CD14-positive monocyte (primary cell): ENCODE data around the gene CTSV. TPM values are rescaled to one million over a fixed set of nuclear protein-coding genes. Genes with fewer than 3 reads are reported as not detected.
A peak's percentile ranks its signal among the peaks of the same experiment; 100 is the strongest.
"Not testable (repeated sequence)": the region's sequence is repeated elsewhere in the genome, so short reads cannot be mapped to it uniquely, and the experiment has no call there.

Experiments
- DNase-seq, 3 donors: peaks; one replicate each; pipeline ENCODE4 v3.0.0-alpha.2; 2011 to 2022
- H2AFZ ChIP-seq: 2 replicates; pipeline ENCODE4 v1.6.0; 2012; ENCODE audit warnings: mild to moderate bottlenecking, low read depth, low read length, inconsistent platforms; ENCODE audit not compliant: insufficient read depth, poor library complexity, severe bottlenecking
- H3K27ac ChIP-seq, 2 donors: 1 replicate in 1 of 2; 2 replicates in 1 of 2; pipeline ENCODE4 v1.5.1; 2012 to 2013; ENCODE audit warnings: low read length in 2 of 2, control low read depth in 1 of 2, inconsistent platforms in 1 of 2, low read depth in 1 of 2, mild to moderate bottlenecking in 1 of 2
- H3K27me3 ChIP-seq, 2 donors: one replicate each; pipeline versions ENCODE4 v1.6.0 to v1.6.1; 2011 to 2013; ENCODE audit warnings: low read length in 2 of 2; ENCODE audit not compliant: control insufficient read depth in 2 of 2, insufficient read depth in 2 of 2
- H3K36me3 ChIP-seq, 2 donors: replicated peaks in 1 of 2; 1 replicate in 1 of 2; 2 replicates in 1 of 2; pipeline versions ENCODE4 v1.5.1 to v1.6.1; 2012 to 2013; ENCODE audit warnings: low read length in 2 of 2, control low read depth in 1 of 2, inconsistent platforms in 1 of 2, mild to moderate bottlenecking in 1 of 2; ENCODE audit not compliant: insufficient read depth in 2 of 2, control insufficient read depth in 1 of 2
- H3K4me1 ChIP-seq, 2 donors: 1 replicate in 1 of 2; 2 replicates in 1 of 2; pipeline versions ENCODE4 v1.5.1 to v1.6.1; 2012 to 2013; ENCODE audit warnings: low read length in 2 of 2, control low read depth in 1 of 2, inconsistent platforms in 1 of 2, mild to moderate bottlenecking in 1 of 2, moderate library complexity in 1 of 2; ENCODE audit not compliant: insufficient read depth in 2 of 2, control insufficient read depth in 1 of 2
- H3K4me2 ChIP-seq: replicated peaks from 2 replicates; pipeline ENCODE3; 2012; ENCODE audit warnings: low read length, moderate library complexity, mild to moderate bottlenecking; ENCODE audit not compliant: poor library complexity, severe bottlenecking; ENCODE audit errors: extremely low read depth
- H3K4me3 ChIP-seq, 3 experiments: fragments of 200-600 bp in 1 of 3; sonication (generic) in 1 of 3; replicated peaks in 1 of 3; 1 replicate in 2 of 3; 2 replicates in 1 of 3; pipeline ENCODE4 v1.5.1; 2011 to 2013; ENCODE audit warnings: low read length in 3 of 3, mild to moderate bottlenecking in 3 of 3, control low read depth in 2 of 3, low read depth in 2 of 3, inconsistent platforms in 1 of 3, moderate library complexity in 1 of 3
- H3K79me2 ChIP-seq: 2 replicates; pipeline ENCODE4 v1.6.0; 2012; ENCODE audit warnings: mild to moderate bottlenecking, control low read depth, inconsistent platforms, low read length, moderate library complexity; ENCODE audit not compliant: insufficient read depth
- H3K9ac ChIP-seq: 2 replicates; pipeline ENCODE4 v1.6.0; 2017; ENCODE audit warnings: low read length, mild to moderate bottlenecking; ENCODE audit not compliant: insufficient read depth, poor library complexity, severe bottlenecking
- H3K9me3 ChIP-seq, 2 donors: replicated peaks in 1 of 2; 1 replicate in 1 of 2; 2 replicates in 1 of 2; pipeline versions ENCODE4 v1.5.1 to v1.6.1; 2012 to 2013; ENCODE audit warnings: low read length in 2 of 2, control low read depth in 1 of 2; ENCODE audit not compliant: control insufficient read depth in 1 of 2, insufficient read depth in 1 of 2
- H4K20me1 ChIP-seq: 2 replicates; pipeline ENCODE4 v1.6.0; 2012; ENCODE audit warnings: mild to moderate bottlenecking, low read length, control low read depth, moderate library complexity; ENCODE audit not compliant: insufficient read depth
- H3K27ac Mint-ChIP-seq, 7 donors: one replicate each; pipeline ENCODE4 v1.8.0; 2020; ENCODE audit warnings: mild to moderate bottlenecking in 7 of 7, mixed read lengths in 7 of 7, moderate library complexity in 6 of 7, inconsistent platforms in 2 of 7
- H3K27me3 Mint-ChIP-seq, 3 donors: one replicate each; pipeline ENCODE4 v1.8.0; 2021 to 2022; ENCODE audit warnings: low read depth in 3 of 3, mild to moderate bottlenecking in 3 of 3, mixed read lengths in 3 of 3, moderate library complexity in 3 of 3, inconsistent platforms in 1 of 3
- H3K36me3 Mint-ChIP-seq, 2 donors: one replicate each; pipeline ENCODE4 v1.8.0; 2020; ENCODE audit warnings: mixed read lengths in 2 of 2, inconsistent platforms in 1 of 2, mild to moderate bottlenecking in 1 of 2
- H3K4me1 Mint-ChIP-seq: one replicate; pipeline ENCODE4 v1.8.0; 2020; ENCODE audit warnings: mild to moderate bottlenecking, mixed read lengths
- H3K4me3 Mint-ChIP-seq, 2 donors: one replicate each; pipeline ENCODE4 v1.8.0; 2020; ENCODE audit warnings: mild to moderate bottlenecking in 2 of 2, mixed read lengths in 2 of 2, moderate library complexity in 1 of 2
- H3K9me3 Mint-ChIP-seq, 7 donors: one replicate each; pipeline ENCODE4 v1.8.0; 2020 to 2022; ENCODE audit warnings: mixed read lengths in 7 of 7, mild to moderate bottlenecking in 6 of 7, moderate library complexity in 6 of 7, inconsistent platforms in 2 of 7
- WGBS: methylation state at CpG from one replicate; pipeline ENCODE4 v1.1.5; 2013; ENCODE audit warnings: missing lambda C conversion rate; ENCODE audit not compliant: insufficient coverage; 5-methylcytosine and 5-hydroxymethylcytosine counted together
- intact Hi-C, 2 donors: fragments of 100-400 bp; cut with micrococcal nuclease; formaldehyde crosslinking; loops; one replicate each; pipeline versions ENCODE4 v1.15.0 to v1.15.1; 2023
- polyA plus RNA-seq, 3 donors: library from polyadenylated mRNA; depleted of rRNA in 1 of 3; unstranded in 2 of 3; stranded (reverse) in 1 of 3; fragments of 300-500 nt in 2 of 3; fragments of >200 nt in 1 of 3; fragmentation: Illumina TruSeq in 2 of 3; gene quantifications; 1 replicate in 2 of 3; 2 replicates in 1 of 3; pipeline ENCODE4 v1.2.3, GENCODE V29; 2012 to 2021

Gene CTSV
- polyA plus RNA-seq, 3 donors = 0.04 TPM; not detected in 2

DNA sequence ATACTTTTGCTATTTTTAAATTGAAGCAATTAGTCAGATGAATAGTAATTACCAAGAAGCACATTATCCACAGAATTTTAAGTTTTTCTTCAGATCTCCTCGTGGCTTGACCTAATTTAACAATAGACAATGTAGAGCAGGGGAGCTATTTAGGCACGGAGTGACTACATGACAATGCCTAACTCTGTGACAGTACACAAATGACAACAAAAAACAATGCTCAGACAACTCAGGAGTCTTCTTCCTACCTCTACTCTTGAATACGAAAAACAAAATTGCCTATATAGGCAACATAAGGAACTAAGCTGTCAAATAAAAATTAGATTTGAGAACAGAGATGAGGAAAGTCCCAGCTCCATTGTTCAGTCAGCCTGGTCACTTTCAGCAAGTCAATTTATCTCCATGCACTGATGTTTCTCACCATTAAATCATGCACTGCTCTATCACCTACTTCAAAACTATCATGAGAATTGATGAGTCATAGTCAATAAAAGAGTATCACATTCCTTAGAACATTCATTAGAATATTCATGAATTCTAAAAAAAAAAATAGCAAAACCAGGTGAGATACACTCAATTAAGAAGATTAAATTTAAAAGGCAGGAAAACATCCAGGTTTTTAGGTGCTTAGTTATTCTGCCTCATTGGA is 38.7 kb downstream of the CTSV start:
- H3K4me3 Mint-ChIP-seq, H3K27me3 ChIP-seq: not testable (repeated sequence)

DNA sequence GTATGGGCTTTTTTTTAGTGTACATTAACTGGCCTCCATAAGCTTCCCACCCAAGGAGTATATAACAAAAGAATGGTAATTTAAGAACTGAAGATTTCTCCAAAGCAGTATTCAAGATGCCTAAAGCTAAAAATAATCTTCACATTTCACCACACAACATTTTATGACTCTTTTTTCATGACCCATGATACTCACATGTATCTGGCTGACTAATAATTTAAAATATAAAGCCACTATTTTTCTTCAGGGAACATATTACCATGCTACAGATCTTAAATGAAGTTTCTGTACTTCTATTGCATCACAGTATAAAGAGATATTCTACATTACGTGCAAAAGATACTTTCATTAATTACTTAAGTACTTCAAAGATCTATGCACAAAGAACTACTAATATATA is 39.2 kb downstream of the CTSV start:
- no CpG with 5 or more reads among the region's 1 CpG for WGBS
- H3K9ac ChIP-seq, H3K27ac ChIP-seq, H3K36me3 Mint-ChIP-seq, H2AFZ ChIP-seq, intact Hi-C loops, H3K4me3 ChIP-seq, H3K27me3 Mint-ChIP-seq, H3K36me3 ChIP-seq, DNase-seq, H3K9me3 ChIP-seq, H3K27me3 ChIP-seq, H3K9me3 Mint-ChIP-seq, H3K4me3 Mint-ChIP-seq, H3K4me2 ChIP-seq: not testable (repeated sequence)
- H4K20me1 ChIP-seq = peaks cover 61% of the 10 kb centered on the region
- H3K4me1 ChIP-seq = peaks cover 6 to 12% of the 10 kb centered on the region in 2 donors
- H3K27ac Mint-ChIP-seq = peak overlapping the region in 2 of 7 donors; percentile 2 to 5
- H3K4me1 Mint-ChIP-seq = peaks cover 50% of the 10 kb centered on the region
- peaks cover 92% of the 10 kb centered on the region for H3K79me2 ChIP-seq

More for the DNA sequence above, 38.7 kb downstream of the CTSV start:
- H3K9me3 Mint-ChIP-seq, intact Hi-C loops, H3K36me3 ChIP-seq, H3K4me3 ChIP-seq, H3K9me3 ChIP-seq, H3K4me2 ChIP-seq, H3K27me3 Mint-ChIP-seq, H3K9ac ChIP-seq, DNase-seq, H2AFZ ChIP-seq, H3K36me3 Mint-ChIP-seq, H3K27ac ChIP-seq: not testable (repeated sequence)
- H3K27ac Mint-ChIP-seq = peak overlapping the region in 1 of 7 donors; percentile 69
- no CpG with 5 or more reads among the region's 3 CpGs for WGBS
- H3K4me1 Mint-ChIP-seq = peaks cover 48% of the 10 kb centered on the region
- Histone ChIP-seq H4K20me1 (peaks cover 61% of the 10 kb centered on the region), H3K4me1 (peaks cover 6 to 12% of the 10 kb centered on the region in 2 donors), H3K79me2 (peaks cover 94% of the 10 kb centered on the region)

DNA sequence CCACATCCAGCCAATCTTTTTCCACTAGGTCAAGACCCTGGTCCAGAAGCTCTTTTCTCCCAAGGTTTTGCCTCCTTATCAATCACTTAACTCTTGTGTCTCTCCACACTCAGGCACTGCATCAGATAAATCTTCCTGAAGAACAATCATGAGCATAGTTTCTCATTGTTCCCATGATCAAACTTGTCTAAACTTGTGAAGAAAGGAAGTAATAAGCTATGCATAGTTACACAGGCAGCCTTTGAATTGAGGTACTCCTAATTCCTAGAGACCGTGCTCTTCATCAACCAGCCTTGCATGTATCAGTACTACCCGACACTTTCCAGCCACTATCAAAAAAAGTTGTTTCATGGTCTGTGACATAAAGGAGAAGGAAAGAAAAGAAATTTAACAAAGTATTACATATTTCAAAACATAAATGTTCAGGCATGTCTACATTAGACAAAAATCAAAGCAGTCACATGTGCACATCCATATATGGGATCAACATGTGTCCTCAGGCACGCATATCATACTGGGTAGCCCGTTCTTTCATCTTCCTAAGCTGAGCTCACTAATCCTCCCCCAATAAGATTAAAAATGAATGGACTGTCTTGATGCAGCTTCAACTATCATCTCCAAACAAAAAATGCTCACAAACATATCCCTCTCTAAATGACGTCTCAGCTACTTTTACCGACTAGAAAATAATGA is 41.8 kb downstream of the CTSV start:
- H4K20me1 ChIP-seq = peaks cover 57% of the 10 kb centered on the region
- H3K9ac ChIP-seq, H3K9me3 Mint-ChIP-seq, H3K4me1 ChIP-seq, H2AFZ ChIP-seq, intact Hi-C loops, H3K27me3 ChIP-seq, H3K27ac Mint-ChIP-seq, H3K36me3 Mint-ChIP-seq, H3K9me3 ChIP-seq, DNase-seq, H3K4me3 Mint-ChIP-seq, H3K27me3 Mint-ChIP-seq, H3K4me2 ChIP-seq, H3K4me3 ChIP-seq, H3K27ac ChIP-seq, H3K36me3 ChIP-seq: not testable (repeated sequence)
- H3K4me1 Mint-ChIP-seq = peaks cover 38% of the 10 kb centered on the region
- peaks cover 76% of the 10 kb centered on the region for H3K79me2 ChIP-seq
- no CpG with 5 or more reads among the region's 6 CpGs for WGBS

DNA sequence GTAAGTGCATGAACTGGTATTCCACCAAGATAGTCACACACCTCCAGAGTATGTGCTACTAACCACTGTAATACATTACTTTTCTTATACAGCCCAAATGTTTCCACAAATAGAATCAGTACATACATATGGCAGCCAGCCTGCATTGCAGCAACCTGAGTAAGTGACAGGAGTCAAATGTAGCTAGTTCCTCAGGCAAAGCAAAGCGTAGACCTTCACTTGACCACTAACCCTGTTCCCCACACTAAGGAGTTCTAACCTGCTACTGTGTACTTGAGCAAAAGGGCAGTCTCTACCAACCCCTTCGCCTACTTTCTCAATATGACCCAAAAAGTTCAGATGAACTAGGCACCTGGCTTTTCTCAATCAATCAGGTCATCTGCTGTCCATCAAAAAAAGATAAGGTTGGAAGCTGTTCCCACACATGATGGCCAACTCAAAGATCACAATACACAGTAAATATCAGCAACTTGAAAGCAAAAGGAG is 44.4 kb downstream of the CTSV start:
- not testable (repeated sequence) for H3K9me3 Mint-ChIP-seq
- peaks cover 76% of the 10 kb centered on the region for H3K79me2 ChIP-seq

More for the DNA sequence above, 44.4 kb downstream of the CTSV start:
- H3K27ac Mint-ChIP-seq, intact Hi-C loops, H3K4me3 ChIP-seq, H3K4me3 Mint-ChIP-seq, H3K4me2 ChIP-seq, H2AFZ ChIP-seq, H3K9ac ChIP-seq, H3K27me3 ChIP-seq, H3K27me3 Mint-ChIP-seq, H3K36me3 Mint-ChIP-seq, H3K9me3 ChIP-seq, DNase-seq, H3K27ac ChIP-seq, H3K4me1 ChIP-seq, H3K36me3 ChIP-seq: not testable (repeated sequence)
- H4K20me1 ChIP-seq = peaks cover 56% of the 10 kb centered on the region
- no CpG with 5 or more reads among the region's 2 CpGs for WGBS
- peaks cover 19% of the 10 kb centered on the region for H3K4me1 Mint-ChIP-seq
